Psoas muscle (tissue), 8 donors: Measurements from ENCODE around the gene ZCCHC14. TPM values are rescaled to one million over a fixed set of nuclear protein-coding genes. Genes with fewer than 3 reads are reported as not detected.
"Not testable (repeated sequence)": the region's sequence is repeated elsewhere in the genome, so short reads cannot be mapped to it uniquely, and the experiment has no call there.

Experiments
- ATAC-seq, 4 donors: fragments of 200-7000 bp; cut with Tn5 transposase; one replicate each; pipeline ENCODE4 v1.9.1; 2020; ENCODE audit warnings: moderate library complexity in 3 of 4, mild to moderate bottlenecking in 2 of 4
- DNase-seq, 2 donors: peaks; one replicate each; pipeline ENCODE4 v3.0.0-alpha.2; 2020
- H3K27ac ChIP-seq: fragments of 200-600 bp; one replicate; pipeline ENCODE4 v1.8.0; 2022
- H3K27me3 ChIP-seq, 3 donors: fragments of 200-600 bp in 1 of 3; one replicate each; pipeline versions ENCODE4 v1.6.1 to v1.8.0; 2013 to 2022; ENCODE audit warnings: low read length in 2 of 3, mild to moderate bottlenecking in 2 of 3, moderate library complexity in 1 of 3; ENCODE audit not compliant: insufficient read depth in 3 of 3
- H3K36me3 ChIP-seq, 2 donors: fragments of 200-600 bp in 1 of 2; one replicate each; pipeline versions ENCODE4 v1.6.1 to v1.8.0; 2013 to 2022; ENCODE audit warnings: low read depth in 1 of 2, mild to moderate bottlenecking in 1 of 2, moderate library complexity in 1 of 2; ENCODE audit not compliant: insufficient read depth in 1 of 2
- H3K4me1 ChIP-seq: fragments of 200-600 bp; one replicate; pipeline ENCODE4 v1.8.0; 2022
- H3K4me3 ChIP-seq: fragments of 200-600 bp; one replicate; pipeline ENCODE4 v1.8.0; 2022; ENCODE audit warnings: mild to moderate bottlenecking
- H3K9me3 ChIP-seq: fragments of 200-600 bp; one replicate; pipeline ENCODE4 v1.8.0; 2022
- WGBS, 3 donors: extraction: QIAGEN DNeasy Blood & Tissue Kit; methylation state at CpG; one replicate each; pipeline versions ENCODE4 v1.1.6 to v1.1.7; 2013; 5-methylcytosine and 5-hydroxymethylcytosine counted together
- intact Hi-C, 2 donors: fragments of 100-400 bp; cut with DNase I; formaldehyde crosslinking; loops; one replicate each; pipeline versions ENCODE4 v1.11.0 to v1.14.2; 2022
- polyA plus RNA-seq, 3 donors: library from polyadenylated mRNA; stranded (reverse); fragments of 200-250 nt; gene quantifications; one replicate each; pipeline ENCODE4 v1.2.3, GENCODE V29; 2013
- total RNA-seq, 4 donors: library from RNA; stranded (reverse); fragmentation: NEBNext Ultra II Directional in 2 of 4; extraction: Animal tissue kit (Norgen Biotek cat#: 25700) in 2 of 4; gene quantifications; one replicate each; pipeline versions ENCODE4 v1.2.1 to v1.2.4, GENCODE V29; 2021 to 2023
- TF ChIP-seq, protein P1 (sequence below): fragments of 200-600 bp; IDR thresholded peaks from one replicate; pipeline ENCODE4 v1.8.0; 2022; ENCODE audit warnings: antibody characterized with exemption
- donor health status: healthy with polysubstance abuse.
- donor health status: DM: no; HTN: no; CAD: no; lungs with moderate emphysema.
- donor health status: Bipolar disorder and iron deficiency.
- donor health status: healthy.
- donor health status: DM: yes; HTN: yes; CAD: no.
- donor health status: DM: no; HTN: no; CAD: no.
- donor health status: DM: no; HTN: no; CAD: no.
- donor health status: DM: yes; HTN: yes; CAD: no.

ZCCHC14 gene
- total and polyA plus RNA-seq, 7 donors: 5.8 to 17.3 (median 14.6) TPM

DNA sequence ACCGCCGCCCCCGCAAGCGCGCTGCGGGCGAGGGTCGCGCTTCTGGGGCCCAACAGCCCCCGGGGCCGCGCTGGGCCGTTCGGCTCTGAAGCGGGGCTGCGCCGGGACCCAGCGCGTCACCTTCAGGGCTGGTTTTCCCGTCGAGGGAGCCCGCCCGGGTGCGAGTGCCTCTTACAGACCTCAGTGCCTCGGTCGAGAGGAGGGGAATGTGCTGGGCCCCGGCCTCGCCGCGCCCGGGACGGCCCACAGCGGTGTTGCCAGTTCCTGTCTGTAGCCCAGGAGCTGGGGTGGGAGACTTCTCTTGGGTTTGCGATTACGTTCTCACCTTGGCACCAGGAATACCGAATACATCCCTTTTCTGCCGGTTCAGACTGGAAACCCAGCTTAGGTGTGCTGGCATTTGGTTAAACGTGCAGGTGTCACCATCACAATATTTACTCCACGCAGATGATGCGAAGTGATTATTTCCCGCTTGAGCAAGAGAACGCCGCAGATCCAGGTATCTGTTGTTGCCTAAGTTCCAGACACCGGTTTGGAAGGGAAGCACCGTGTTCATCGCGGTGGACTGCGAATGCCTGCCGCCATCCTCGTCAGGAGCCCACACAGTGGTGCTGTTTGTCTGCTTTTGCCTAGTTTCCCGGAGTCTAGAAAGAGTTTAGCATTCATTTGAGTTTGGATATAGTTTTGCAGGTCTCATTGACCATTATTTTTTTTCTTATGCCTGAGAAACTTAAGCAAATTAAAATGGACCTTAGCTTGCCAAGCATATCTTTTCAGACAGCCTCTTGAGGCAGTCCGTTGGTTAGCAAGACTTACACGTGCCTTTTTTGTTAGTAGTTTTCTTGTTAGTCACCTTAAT lies 99.8 kb downstream of the ZCCHC14 start:
- Histone ChIP-seq H3K9me3 (no peaks in the 10 kb centered on the region), H3K36me3 (peaks cover 0 to 8% of the 10 kb centered on the region in 2 donors), H3K4me3 (peak overlapping the region; percentile 79), H3K4me1 (peaks cover 48% of the 10 kb centered on the region), H3K27me3 (no peaks in the 10 kb centered on the region), H3K27ac (peak overlapping the region; percentile 99)
- ATAC-seq (no peak), DNase-seq (peak in 1 of 2 donors; percentile 72)
- TF ChIP-seq, protein P1, sequence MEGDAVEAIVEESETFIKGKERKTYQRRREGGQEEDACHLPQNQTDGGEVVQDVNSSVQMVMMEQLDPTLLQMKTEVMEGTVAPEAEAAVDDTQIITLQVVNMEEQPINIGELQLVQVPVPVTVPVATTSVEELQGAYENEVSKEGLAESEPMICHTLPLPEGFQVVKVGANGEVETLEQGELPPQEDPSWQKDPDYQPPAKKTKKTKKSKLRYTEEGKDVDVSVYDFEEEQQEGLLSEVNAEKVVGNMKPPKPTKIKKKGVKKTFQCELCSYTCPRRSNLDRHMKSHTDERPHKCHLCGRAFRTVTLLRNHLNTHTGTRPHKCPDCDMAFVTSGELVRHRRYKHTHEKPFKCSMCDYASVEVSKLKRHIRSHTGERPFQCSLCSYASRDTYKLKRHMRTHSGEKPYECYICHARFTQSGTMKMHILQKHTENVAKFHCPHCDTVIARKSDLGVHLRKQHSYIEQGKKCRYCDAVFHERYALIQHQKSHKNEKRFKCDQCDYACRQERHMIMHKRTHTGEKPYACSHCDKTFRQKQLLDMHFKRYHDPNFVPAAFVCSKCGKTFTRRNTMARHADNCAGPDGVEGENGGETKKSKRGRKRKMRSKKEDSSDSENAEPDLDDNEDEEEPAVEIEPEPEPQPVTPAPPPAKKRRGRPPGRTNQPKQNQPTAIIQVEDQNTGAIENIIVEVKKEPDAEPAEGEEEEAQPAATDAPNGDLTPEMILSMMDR: peak; percentile 30
- intact Hi-C loops: loop anchor here (2.0 to 5.0 kb wide), 2 partner anchors 68 to 76 kb away; partner anchors contain the start of gene C16orf95 (in 1 of the 2)
- WGBS, 3 donors: 1 to 3% (median 1%) methylated on average over 44 to 53 of the region's 53 CpGs

DNA sequence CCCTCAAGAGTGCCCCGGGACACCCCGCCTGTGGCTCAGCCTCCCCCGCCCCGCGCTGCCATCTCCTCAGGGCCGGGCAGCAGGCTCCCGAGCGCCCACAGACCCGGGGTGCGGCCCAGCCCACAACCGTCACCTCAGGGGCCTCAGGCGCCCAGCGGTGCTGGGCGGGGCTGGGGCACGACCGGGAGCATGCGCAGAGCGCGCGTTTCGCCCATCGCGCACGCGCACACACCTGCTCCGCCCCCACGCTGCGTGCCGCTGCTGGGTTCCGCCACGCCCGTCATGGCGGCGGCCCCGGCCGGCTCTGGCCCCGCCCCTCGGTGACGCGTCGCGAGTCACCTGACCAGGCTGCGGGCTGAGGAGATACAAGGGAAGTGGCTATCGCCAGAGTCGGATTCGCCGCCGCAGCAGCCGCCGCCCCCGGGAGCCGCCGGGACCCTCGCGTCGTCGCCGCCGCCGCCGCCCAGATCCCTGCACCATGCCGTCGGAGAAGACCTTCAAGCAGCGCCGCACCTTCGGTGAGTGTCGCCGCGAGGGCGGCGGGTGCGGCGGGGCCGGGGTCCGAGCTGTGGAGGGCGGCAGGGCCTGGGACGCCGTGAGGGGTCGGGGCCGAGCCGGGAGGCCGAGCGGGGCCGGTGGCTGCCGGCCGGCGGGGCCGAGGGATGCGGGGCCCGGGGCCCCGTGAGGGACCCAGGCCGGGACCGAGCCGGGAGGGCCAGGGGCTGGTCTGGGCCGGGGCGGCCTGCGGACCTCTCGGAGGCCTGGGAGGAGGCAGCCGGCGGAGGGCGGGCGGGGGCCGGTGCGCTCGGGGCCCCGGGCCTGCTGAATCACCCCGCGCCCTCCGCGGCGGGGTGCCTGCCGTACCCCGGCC lies 100.6 kb downstream of the ZCCHC14 start, which contains the start of gene MAP1LC3B:
MAP1LC3B (plus strand) TSS at position 387 of the 871 bp plus-strand sequence; CDS start at position 479, 92 bp downstream.
- DNase-seq (peak; percentile 96 to 98), ATAC-seq (peak; percentile 83 to 89 (median 84))
- peak within 1 kb of the TSS; percentile 79 for H3K4me3 ChIP-seq
- no peaks in the 10 kb centered on the region for H3K27me3 ChIP-seq
- peak within 1 kb of the TSS; percentile 99 for H3K27ac ChIP-seq
- peaks cover 0 to 8% of the 10 kb centered on the region in 2 donors for H3K36me3 ChIP-seq
- intact Hi-C loops: loop anchor here (2.0 to 5.0 kb wide), 2 partner anchors 67 to 75 kb away; partner anchors contain the start of gene C16orf95 (in 1 of the 2)
- 1% methylated on average over 57 to 113 of the region's 113 CpGs for WGBS, 3 donors
- H3K4me1 ChIP-seq: peaks cover 49% of the 10 kb centered on the region
- TF ChIP-seq, protein P1: no peak
- H3K9me3 ChIP-seq: no peaks in the 10 kb centered on the region

GRCh38 chr16:87391324-87391949 lies 101.4 kb downstream of the ZCCHC14 start:
- WGBS, 3 donors: 5 to 8% (median 7%) methylated on average over 31 to 44 of the region's 44 CpGs
- TF ChIP-seq, protein P1: no peak
- peak overlapping the region; percentile 99 for H3K27ac ChIP-seq
- H3K36me3 ChIP-seq: peaks cover 0 to 8% of the 10 kb centered on the region in 2 donors
- no peaks in the 10 kb centered on the region for H3K27me3 ChIP-seq
- DNase-seq: peak; percentile 84 to 91
- H3K4me3 ChIP-seq: peak overlapping the region; percentile 79
- H3K9me3 ChIP-seq: no peaks in the 10 kb centered on the region
- intact Hi-C loops: loop anchor here in 1 of 2 donors (5.0 kb wide), 1 partner anchor 74 kb away; the partner anchor contains the start of gene C16orf95
- H3K4me1 ChIP-seq: peaks cover 53% of the 10 kb centered on the region
- peak; percentile 35 to 44 (median 39) for ATAC-seq

GRCh38 chr16:87390641-87391323 lies 102.0 kb downstream of the ZCCHC14 start:
- Histone ChIP-seq H3K36me3 (peaks cover 0 to 8% of the 10 kb centered on the region in 2 donors), H3K4me1 (peaks cover 53% of the 10 kb centered on the region), H3K27me3 (no peaks in the 10 kb centered on the region), H3K4me3 (peak overlapping the region; percentile 79), H3K27ac (peak overlapping the region; percentile 99), H3K9me3 (no peaks in the 10 kb centered on the region)
- ATAC-seq (no peak), DNase-seq (no peak)
- intact Hi-C loops: loop anchor here in 1 of 2 donors (5.0 kb wide), 1 partner anchor 73 kb away; the partner anchor contains the start of gene C16orf95
- WGBS, 3 donors: 94 to 96% (median 95%) methylated on average over 24 of the region's 24 CpGs
- TF ChIP-seq, protein P1: no peak

- 95 to 98% (median 96%) methylated on average over 9 of the region's 9 CpGs for WGBS, 3 donors
- not testable (repeated sequence) for ATAC-seq
- H3K4me1 ChIP-seq: peaks cover 44% of the 10 kb centered on the region
Observed at GRCh38 chr16:87389914-87390313, 102.9 kb downstream of the ZCCHC14 start.

More at GRCh38 chr16:87389914-87390313, 102.9 kb downstream of the ZCCHC14 start:
- intact Hi-C loops: loop anchor here in 1 of 2 donors (5.0 kb wide), 1 partner anchor 73 kb away; the partner anchor contains the start of gene C16orf95
- peak overlapping the region; percentile 99 for H3K27ac ChIP-seq
- H3K9me3 ChIP-seq, H3K36me3 ChIP-seq, H3K27me3 ChIP-seq, H3K4me3 ChIP-seq, DNase-seq: not testable (repeated sequence)
